Ishikawa (cell line): ENCODE results near the gene ERF.

ENCODE experiments used
- CEBPB ChIP-seq: IDR thresholded peaks from 2 replicates; pipeline ENCODE4 v1.6.1; 2012
- CREB1 ChIP-seq: IDR thresholded peaks from 2 replicates; pipeline ENCODE4 v1.6.1; 2012; ENCODE audit warnings: low read depth
- EGR1 ChIP-seq: IDR thresholded peaks from 2 replicates; pipeline ENCODE4 v1.6.1; 2012
- EP300 ChIP-seq: IDR thresholded peaks from 2 replicates; pipeline ENCODE4 v1.6.1; 2012; ENCODE audit warnings: borderline replicate concordance
- FOXM1 ChIP-seq: IDR thresholded peaks from 2 replicates; pipeline ENCODE4 v1.6.1; 2012; ENCODE audit warnings: low read depth, borderline replicate concordance
- MAX ChIP-seq: IDR thresholded peaks from 2 replicates; pipeline ENCODE4 v1.6.1; 2012
- NFIC ChIP-seq: IDR thresholded peaks from 2 replicates; pipeline ENCODE4 v1.6.1; 2012
- RAD21 ChIP-seq: IDR thresholded peaks from 2 replicates; pipeline ENCODE4 v1.6.1; 2012; ENCODE audit warnings: low read depth
- REST ChIP-seq: IDR thresholded peaks from 2 replicates; pipeline ENCODE4 v1.6.1; 2012; ENCODE audit warnings: low read depth, mild to moderate bottlenecking
- TAF1 ChIP-seq: IDR thresholded peaks from 2 replicates; pipeline ENCODE4 v1.6.1; 2012; ENCODE audit warnings: low read depth, mild to moderate bottlenecking
- TCF12 ChIP-seq: IDR thresholded peaks from 2 replicates; pipeline ENCODE4 v1.6.1; 2012; ENCODE audit warnings: low read depth
- TEAD4 ChIP-seq: IDR thresholded peaks from 2 replicates; pipeline ENCODE4 v1.6.1; 2012
- YY1 ChIP-seq: IDR thresholded peaks from 2 replicates; pipeline ENCODE4 v1.6.1; 2012; ENCODE audit warnings: low read depth
- ZBTB7A ChIP-seq: IDR thresholded peaks from 2 replicates; pipeline ENCODE4 v1.6.1; 2012; ENCODE audit warnings: low read depth
- TF ChIP-seq, protein P1 (sequence below): IDR thresholded peaks from 2 replicates; pipeline ENCODE4 v1.6.1; 2012

ERF gene

DNA sequence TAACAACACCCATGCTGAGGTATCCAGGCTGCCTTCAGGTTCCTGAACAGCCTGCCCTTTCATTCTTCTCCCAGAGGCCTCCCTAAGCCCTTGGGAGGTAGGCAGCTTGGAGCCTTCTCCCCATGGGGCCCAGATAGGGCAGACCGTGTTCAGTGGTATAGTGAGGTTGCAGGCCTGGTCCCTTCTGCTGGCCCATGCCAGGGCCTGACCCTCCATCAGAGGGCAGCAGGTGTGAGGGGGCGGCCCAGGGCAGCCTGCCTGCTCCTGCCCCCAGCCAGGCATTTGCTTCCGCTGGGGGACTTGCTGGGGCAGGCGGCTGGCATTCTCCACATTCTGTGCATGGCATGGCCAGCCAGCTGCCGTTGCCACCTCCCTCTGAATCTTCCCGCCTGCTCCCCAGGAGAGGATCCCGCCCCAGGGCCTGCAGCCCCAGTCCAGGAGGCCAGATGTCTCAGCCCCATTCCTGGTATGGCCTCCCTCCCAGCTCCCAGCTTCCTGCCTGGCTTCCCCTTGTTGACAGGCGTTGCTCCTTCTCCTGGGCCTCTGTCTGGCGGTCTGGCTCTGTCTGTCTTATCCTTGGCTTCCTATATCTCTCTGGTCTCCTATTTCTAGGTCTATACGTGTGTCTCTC, 23.0 kb upstream of the ERF start:
- TF ChIP-seq TEAD4 (peak; percentile 64), NFIC (no peak), CEBPB (no peak), TCF12 (0 out of 2 replicates have a peak, but pooled peaks have one; percentile 20), EGR1 (peak; percentile 26; the same call in 1 of the 2 replicates), ZBTB7A (no peak), TAF1 (no peak)

- TF ChIP-seq REST: no peak
- no peak for TF ChIP-seq EP300
- no peak for TF ChIP-seq MAX
- no peak for TF ChIP-seq RAD21
Measured at GRCh38 chr19:42276821-42277220, 21.9 kb upstream of the ERF start.

GRCh38 chr19:42276284-42276683, 21.4 kb upstream of the ERF start:
- TF ChIP-seq ZBTB7A: no peak

DNA sequence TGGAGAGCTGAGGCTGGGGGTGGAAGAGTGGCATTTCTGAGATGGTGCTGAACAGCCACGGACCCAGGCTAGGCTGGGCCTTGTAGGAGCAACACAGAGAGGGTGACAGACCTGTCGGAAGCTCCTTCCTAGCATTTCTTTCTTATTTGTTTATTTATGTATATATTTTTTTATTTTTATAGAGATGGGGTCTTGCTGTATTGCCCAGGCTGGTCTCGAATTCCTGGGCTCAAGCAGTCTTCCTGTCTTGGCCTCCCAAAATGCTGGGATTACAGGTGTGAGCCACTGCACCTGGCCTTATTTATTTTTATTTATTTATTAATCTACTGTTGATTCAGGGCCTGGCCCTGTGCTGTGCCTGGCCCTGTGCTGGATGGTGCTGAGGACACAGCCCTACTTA, 20.6 kb upstream of the ERF start:
- TF ChIP-seq CEBPB: no peak
- TF ChIP-seq, protein P1, sequence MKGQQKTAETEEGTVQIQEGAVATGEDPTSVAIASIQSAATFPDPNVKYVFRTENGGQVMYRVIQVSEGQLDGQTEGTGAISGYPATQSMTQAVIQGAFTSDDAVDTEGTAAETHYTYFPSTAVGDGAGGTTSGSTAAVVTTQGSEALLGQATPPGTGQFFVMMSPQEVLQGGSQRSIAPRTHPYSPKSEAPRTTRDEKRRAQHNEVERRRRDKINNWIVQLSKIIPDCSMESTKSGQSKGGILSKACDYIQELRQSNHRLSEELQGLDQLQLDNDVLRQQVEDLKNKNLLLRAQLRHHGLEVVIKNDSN: no peak
- TF ChIP-seq REST: no peak

- no peak for TF ChIP-seq TAF1
- no peak for TF ChIP-seq RAD21
- no peak for TF ChIP-seq MAX
- TF ChIP-seq FOXM1: no peak
- TF ChIP-seq EP300: no peak
- TF ChIP-seq REST: no peak
- TF ChIP-seq NFIC: no peak
- no peak for TF ChIP-seq TEAD4
- TF ChIP-seq ZBTB7A: no peak
- no peak for TF ChIP-seq CEBPB
- TF ChIP-seq YY1: no peak
- no peak for TF ChIP-seq TCF12
- TF ChIP-seq, protein P1: no peak
- no peak for TF ChIP-seq CREB1
- TF ChIP-seq EGR1: no peak
Measured at GRCh38 chr19:42275103-42275502, 20.2 kb upstream of the ERF start.
